ENCODE results near the gene MUC12.

The MUC12 gene

DNA sequence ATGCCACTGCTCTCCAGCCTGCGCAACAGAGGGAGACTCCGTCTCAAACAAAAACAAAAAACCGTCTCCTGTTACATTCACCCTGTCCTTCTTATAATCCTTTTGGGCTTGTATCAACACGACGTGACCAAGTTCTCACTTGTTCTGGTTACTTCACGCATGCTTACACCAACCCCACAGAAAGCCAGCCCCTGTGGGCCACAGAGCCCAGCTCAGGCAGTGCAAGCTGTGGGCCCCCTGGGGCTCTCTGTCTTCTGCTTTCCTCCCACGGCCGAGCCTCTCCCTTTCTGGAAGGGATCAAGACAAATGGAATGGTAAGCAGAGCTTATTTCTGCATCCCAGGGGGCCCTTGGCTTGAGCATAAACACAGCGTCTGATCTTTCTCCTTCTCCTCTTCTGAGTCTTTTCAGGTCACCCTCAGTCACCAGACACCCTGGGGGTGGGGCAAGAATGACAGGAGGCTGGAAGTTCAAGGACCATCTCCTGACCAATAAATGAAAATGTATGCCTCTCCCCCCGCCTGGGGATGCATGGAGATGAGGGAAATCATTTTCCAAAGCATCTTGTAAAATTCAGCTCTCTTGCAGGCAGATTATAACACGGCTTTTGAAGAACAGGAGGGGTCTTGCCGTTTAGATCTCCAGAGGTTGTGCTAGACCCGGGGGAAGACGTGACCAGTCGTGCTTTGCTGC is 96.9 kb downstream of the MUC12 start:
- no peak for DNase-seq

DNA sequence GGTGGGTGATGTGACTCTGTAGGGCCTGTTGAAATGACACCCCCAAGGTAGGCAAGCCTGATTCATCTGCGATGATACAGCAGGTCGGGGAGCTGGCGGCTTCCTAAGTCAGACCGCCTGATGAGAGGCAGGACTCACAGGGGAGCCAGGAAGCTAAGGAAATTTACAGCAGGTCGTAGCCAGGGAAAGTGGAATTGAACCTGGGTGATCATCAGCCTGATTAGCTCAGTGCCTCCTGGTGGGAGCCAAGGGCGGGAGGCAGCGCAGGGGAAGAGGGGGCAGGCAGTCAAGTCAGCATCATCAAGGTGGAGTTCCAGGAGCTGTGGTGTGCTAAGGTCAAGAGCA is 97.4 kb downstream of the MUC12 start:
- DNase-seq: no peak

DNA sequence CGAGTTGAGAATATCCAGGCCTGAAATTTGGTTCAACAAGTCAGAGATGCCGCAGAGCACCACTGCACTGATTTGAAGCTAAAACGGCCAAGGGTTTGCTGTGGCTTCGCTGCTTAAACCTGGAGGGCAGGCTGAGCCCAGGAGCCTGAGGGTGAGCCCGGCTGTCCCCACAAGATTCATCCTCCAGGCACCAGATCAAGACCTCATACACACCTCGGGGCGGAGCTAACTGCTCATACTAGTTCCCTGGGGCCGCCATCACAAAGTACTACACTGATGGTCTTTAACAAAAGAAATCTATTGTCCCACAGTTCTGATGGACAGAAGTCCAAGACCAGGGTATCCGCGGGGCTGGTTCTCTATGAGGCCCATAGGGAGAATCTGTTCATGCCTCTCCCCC is 99.0 kb downstream of the MUC12 start:
- no peak for DNase-seq
